Lung (tissue), 12 donors: ENCODE data around the gene GPR25. TPM values are rescaled to one million over a fixed set of nuclear protein-coding genes. Genes with fewer than 3 reads are reported as not detected.

Experiments
- ATAC-seq: fragments of 200-7000 bp; cut with Tn5 transposase; one replicate; pipeline ENCODE4 v1.9.1; 2020; ENCODE audit warnings: moderate number of reproducible peaks; ENCODE audit not compliant: insufficient read depth, low FRiP score
- DNase-seq, 3 donors: peaks; one replicate each; pipeline ENCODE4 v3.0.0-alpha.2; 2013 to 2017
- H3K27ac ChIP-seq, 2 donors: one replicate each; pipeline ENCODE4 v1.5.1; 2013; ENCODE audit warnings: mild to moderate bottlenecking in 2 of 2, moderate library complexity in 2 of 2, control low read depth in 1 of 2, inconsistent platforms in 1 of 2, low read depth in 1 of 2, low read length in 1 of 2
- H3K27me3 ChIP-seq, 3 donors: one replicate each; pipeline ENCODE4 v1.5.1; 2013; ENCODE audit warnings: low read length in 2 of 3; ENCODE audit not compliant: control insufficient read depth in 3 of 3, insufficient read depth in 3 of 3
- H3K36me3 ChIP-seq, 4 donors: one replicate each; pipeline ENCODE4 v1.5.1; 2013; ENCODE audit warnings: low read length in 4 of 4, mild to moderate bottlenecking in 1 of 4, moderate library complexity in 1 of 4; ENCODE audit not compliant: control insufficient read depth in 4 of 4, insufficient read depth in 4 of 4
- H3K4me1 ChIP-seq, 5 donors: one replicate each; pipeline ENCODE4 v1.5.1; 2013; ENCODE audit warnings: low read length in 5 of 5, mild to moderate bottlenecking in 2 of 5, moderate library complexity in 1 of 5; ENCODE audit not compliant: control insufficient read depth in 5 of 5, insufficient read depth in 5 of 5
- H3K4me3 ChIP-seq: one replicate; pipeline ENCODE4 v1.5.1; 2013; ENCODE audit warnings: mild to moderate bottlenecking, control low read depth, moderate library complexity
- H3K9ac ChIP-seq, 2 donors: one replicate each; pipeline ENCODE4 v1.5.1; 2013; ENCODE audit warnings: low read length in 2 of 2, control low read depth in 1 of 2; ENCODE audit not compliant: insufficient read depth in 1 of 2
- H3K9me3 ChIP-seq, 4 donors: one replicate each; pipeline ENCODE4 v1.5.1; 2013; ENCODE audit warnings: low read length in 3 of 4, mild to moderate bottlenecking in 1 of 4, moderate library complexity in 1 of 4; ENCODE audit not compliant: control insufficient read depth in 4 of 4, insufficient read depth in 3 of 4
- CTCF ChIP-seq: IDR thresholded peaks from 2 replicates; pipeline ENCODE4 v1.5.1; 2012; ENCODE audit warnings: mild to moderate bottlenecking; ENCODE audit errors: control extremely low read depth, extremely low read depth
- WGBS, 2 donors: extraction: QIAGEN DNeasy Blood & Tissue Kit; methylation state at CpG; one replicate each; pipeline ENCODE4 v1.1.7; 2013; 5-methylcytosine and 5-hydroxymethylcytosine counted together
- polyA plus RNA-seq, 2 donors: library from polyadenylated mRNA; stranded (reverse); fragments of 200-250 nt; gene quantifications; one replicate each; pipeline ENCODE4 v1.2.1, GENCODE V29; 2013
- total RNA-seq, 2 donors: library from RNA; depleted of rRNA in 1 of 2; stranded (reverse); fragments of >200 nt in 1 of 2; gene quantifications; one replicate each; pipeline ENCODE4 v1.2.1, GENCODE V29; 2014 to 2021
- donor health status: control.
- donor health status: control.
- donor health status: Bipolar disorder and iron deficiency.
- donor health status: healthy.
- donor health status: DM: yes; HTN: yes; CAD: no.

Gene GPR25
- total and polyA plus RNA-seq, 4 donors = 0.16 to 1.0 (median 0.63) TPM

- peaks cover 0 to 13% (median 2%) of the 10 kb centered on the region in 3 donors for H3K27me3 ChIP-seq
- H3K9me3 ChIP-seq = no peaks in the 10 kb centered on the region
- ATAC-seq (no peak), DNase-seq (no peak)
- H3K4me1 ChIP-seq = peaks cover 0 to 1% (median 0%) of the 10 kb centered on the region in 5 donors
- WGBS, 2 donors = 58 to 68% methylated on average over 3 of the region's 3 CpGs
- TF ChIP-seq CTCF = no peak
- no peak overlapping the region for H3K4me3 ChIP-seq
- no peaks in the 10 kb centered on the region for H3K36me3 ChIP-seq
- H3K9ac ChIP-seq = no peak overlapping the region
- H3K27ac ChIP-seq = no peak overlapping the region
Measured at GRCh38 chr1:200880212-200880611, 7.4 kb downstream of the GPR25 start.

GRCh38 chr1:200883118-200883517 is 10.3 kb downstream of the GPR25 start:
- H3K27me3 ChIP-seq = no peaks in the 10 kb centered on the region

GRCh38 chr1:200885623-200886402 is 13.0 kb downstream of the GPR25 start:
- ATAC-seq = no peak
- TF ChIP-seq CTCF = no peak
- peaks cover 0 to 12% (median 2%) of the 10 kb centered on the region in 5 donors for H3K4me1 ChIP-seq
- H3K27ac ChIP-seq = no peak overlapping the region
- H3K36me3 ChIP-seq = no peaks in the 10 kb centered on the region
- no peaks in the 10 kb centered on the region for H3K9me3 ChIP-seq
- no peak overlapping the region for H3K4me3 ChIP-seq
- H3K27me3 ChIP-seq = no peaks in the 10 kb centered on the region
- 88 to 92% methylated on average over 6 of the region's 6 CpGs for WGBS, 2 donors
- H3K9ac ChIP-seq = no peak overlapping the region
- no peak for DNase-seq

More at GRCh38 chr1:200883118-200883517, 10.3 kb downstream of the GPR25 start:
- DNase-seq = no peak
- H3K9me3 ChIP-seq = no peaks in the 10 kb centered on the region
- 89 to 90% methylated on average over 3 of the region's 3 CpGs for WGBS, 2 donors
- peaks cover 0 to under 1% (median 0%) of the 10 kb centered on the region in 5 donors for H3K4me1 ChIP-seq
- H3K27ac ChIP-seq = no peak overlapping the region
- no peak for ATAC-seq
- H3K4me3 ChIP-seq = no peak overlapping the region
- H3K9ac ChIP-seq = no peak overlapping the region
- H3K36me3 ChIP-seq = no peaks in the 10 kb centered on the region
- TF ChIP-seq CTCF = no peak

GRCh38 chr1:200886594-200886993 is 13.8 kb downstream of the GPR25 start:
- Histone ChIP-seq H3K4me3 (no peak overlapping the region), H3K9ac (no peak overlapping the region), H3K4me1 (peaks cover 0 to 16% (median 5%) of the 10 kb centered on the region in 5 donors), H3K27me3 (no peaks in the 10 kb centered on the region), H3K36me3 (no peaks in the 10 kb centered on the region), H3K9me3 (no peaks in the 10 kb centered on the region), H3K27ac (no peak overlapping the region)
- DNase-seq (no peak), ATAC-seq (no peak)
- TF ChIP-seq CTCF = no peak
- 92% methylated on average over 2 of the region's 2 CpGs for WGBS, 2 donors
